ENCODE measurements around the gene TCL1B.

TCL1B gene

GRCh38 chr14:95651821-95652583 lies 34.2 kb upstream of the TCL1B start (continued):
- TF ChIP-seq ZNF24 (tag by site-specific recombination; IDR thresholded peaks at IDR 0.05) (no peak), ZNF133 (tag by site-specific recombination; IDR thresholded peaks at IDR 0.05) (no peak), ZNF670 (tag by site-specific recombination; IDR thresholded peaks at IDR 0.05; ENCODE audit: low read depth) (no peak), ZNF423 (tag by site-specific recombination; IDR thresholded peaks at IDR 0.05) (no peak), ZNF514 (tag by site-specific recombination; IDR thresholded peaks at IDR 0.05) (no peak), ZNF426 (tag by site-specific recombination; IDR thresholded peaks at IDR 0.05) (no peak), ZNF274 (IDR thresholded peaks at IDR 0.05; ENCODE audit: low read length) (no peak), ZNF274 (tag by site-specific recombination; IDR thresholded peaks at IDR 0.05; ENCODE audit: borderline replicate concordance) (no peak)

GRCh38 chr14:95652690-95653089 lies 33.5 kb upstream of the TCL1B start:
- TF ChIP-seq, protein P1, sequence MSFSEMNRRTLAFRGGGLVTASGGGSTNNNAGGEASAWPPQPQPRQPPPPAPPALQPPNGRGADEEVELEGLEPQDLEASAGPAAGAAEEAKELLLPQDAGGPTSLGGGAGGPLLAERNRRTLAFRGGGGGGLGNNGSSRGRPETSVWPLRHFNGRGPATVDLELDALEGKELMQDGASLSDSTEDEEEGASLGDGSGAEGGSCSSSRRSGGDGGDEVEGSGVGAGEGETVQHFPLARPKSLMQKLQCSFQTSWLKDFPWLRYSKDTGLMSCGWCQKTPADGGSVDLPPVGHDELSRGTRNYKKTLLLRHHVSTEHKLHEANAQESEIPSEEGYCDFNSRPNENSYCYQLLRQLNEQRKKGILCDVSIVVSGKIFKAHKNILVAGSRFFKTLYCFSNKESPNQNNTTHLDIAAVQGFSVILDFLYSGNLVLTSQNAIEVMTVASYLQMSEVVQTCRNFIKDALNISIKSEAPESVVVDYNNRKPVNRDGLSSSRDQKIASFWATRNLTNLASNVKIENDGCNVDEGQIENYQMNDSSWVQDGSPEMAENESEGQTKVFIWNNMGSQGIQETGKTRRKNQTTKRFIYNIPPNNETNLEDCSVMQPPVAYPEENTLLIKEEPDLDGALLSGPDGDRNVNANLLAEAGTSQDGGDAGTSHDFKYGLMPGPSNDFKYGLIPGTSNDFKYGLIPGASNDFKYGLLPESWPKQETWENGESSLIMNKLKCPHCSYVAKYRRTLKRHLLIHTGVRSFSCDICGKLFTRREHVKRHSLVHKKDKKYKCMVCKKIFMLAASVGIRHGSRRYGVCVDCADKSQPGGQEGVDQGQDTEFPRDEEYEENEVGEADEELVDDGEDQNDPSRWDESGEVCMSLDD (tag by site-specific recombination; IDR thresholded peaks at IDR 0.05): no peak
- TF ChIP-seq ZNF202 (tag by site-specific recombination; IDR thresholded peaks at IDR 0.05; ENCODE audit: borderline replicate concordance) (no peak), MEIS1 (CRISPR knock-in tag; IDR thresholded peaks at IDR 0.05; ENCODE audit: borderline replicate concordance) (no peak), ZNF239 (tag by site-specific recombination; IDR thresholded peaks at IDR 0.05) (no peak), ZNF132 (tag by site-specific recombination; IDR thresholded peaks at IDR 0.05; ENCODE audit: borderline replicate concordance) (no peak), YY2 (tag by site-specific recombination; IDR thresholded peaks at IDR 0.05) (no peak), ZFP69B (tag by site-specific recombination; IDR thresholded peaks at IDR 0.05) (no peak), ZNF560 (tag by site-specific recombination; IDR thresholded peaks at IDR 0.05; ENCODE audit: borderline replicate concordance) (no peak), ZNF350 (tag by site-specific recombination; IDR thresholded peaks at IDR 0.05) (no peak)
- TF ChIP-seq, protein P2, sequence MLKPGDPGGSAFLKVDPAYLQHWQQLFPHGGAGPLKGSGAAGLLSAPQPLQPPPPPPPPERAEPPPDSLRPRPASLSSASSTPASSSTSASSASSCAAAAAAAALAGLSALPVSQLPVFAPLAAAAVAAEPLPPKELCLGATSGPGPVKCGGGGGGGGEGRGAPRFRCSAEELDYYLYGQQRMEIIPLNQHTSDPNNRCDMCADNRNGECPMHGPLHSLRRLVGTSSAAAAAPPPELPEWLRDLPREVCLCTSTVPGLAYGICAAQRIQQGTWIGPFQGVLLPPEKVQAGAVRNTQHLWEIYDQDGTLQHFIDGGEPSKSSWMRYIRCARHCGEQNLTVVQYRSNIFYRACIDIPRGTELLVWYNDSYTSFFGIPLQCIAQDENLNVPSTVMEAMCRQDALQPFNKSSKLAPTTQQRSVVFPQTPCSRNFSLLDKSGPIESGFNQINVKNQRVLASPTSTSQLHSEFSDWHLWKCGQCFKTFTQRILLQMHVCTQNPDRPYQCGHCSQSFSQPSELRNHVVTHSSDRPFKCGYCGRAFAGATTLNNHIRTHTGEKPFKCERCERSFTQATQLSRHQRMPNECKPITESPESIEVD (tag by site-specific recombination; IDR thresholded peaks at IDR 0.05): no peak
- TF ChIP-seq, protein P3, sequence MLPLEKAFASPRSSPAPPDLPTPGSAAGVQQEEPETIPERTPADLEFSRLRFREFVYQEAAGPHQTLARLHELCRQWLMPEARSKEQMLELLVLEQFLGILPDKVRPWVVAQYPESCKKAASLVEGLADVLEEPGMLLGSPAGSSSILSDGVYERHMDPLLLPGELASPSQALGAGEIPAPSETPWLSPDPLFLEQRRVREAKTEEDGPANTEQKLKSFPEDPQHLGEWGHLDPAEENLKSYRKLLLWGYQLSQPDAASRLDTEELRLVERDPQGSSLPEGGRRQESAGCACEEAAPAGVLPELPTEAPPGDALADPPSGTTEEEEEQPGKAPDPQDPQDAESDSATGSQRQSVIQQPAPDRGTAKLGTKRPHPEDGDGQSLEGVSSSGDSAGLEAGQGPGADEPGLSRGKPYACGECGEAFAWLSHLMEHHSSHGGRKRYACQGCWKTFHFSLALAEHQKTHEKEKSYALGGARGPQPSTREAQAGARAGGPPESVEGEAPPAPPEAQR (tag by site-specific recombination; IDR thresholded peaks at IDR 0.05): no peak
- TF ChIP-seq, protein P4, sequence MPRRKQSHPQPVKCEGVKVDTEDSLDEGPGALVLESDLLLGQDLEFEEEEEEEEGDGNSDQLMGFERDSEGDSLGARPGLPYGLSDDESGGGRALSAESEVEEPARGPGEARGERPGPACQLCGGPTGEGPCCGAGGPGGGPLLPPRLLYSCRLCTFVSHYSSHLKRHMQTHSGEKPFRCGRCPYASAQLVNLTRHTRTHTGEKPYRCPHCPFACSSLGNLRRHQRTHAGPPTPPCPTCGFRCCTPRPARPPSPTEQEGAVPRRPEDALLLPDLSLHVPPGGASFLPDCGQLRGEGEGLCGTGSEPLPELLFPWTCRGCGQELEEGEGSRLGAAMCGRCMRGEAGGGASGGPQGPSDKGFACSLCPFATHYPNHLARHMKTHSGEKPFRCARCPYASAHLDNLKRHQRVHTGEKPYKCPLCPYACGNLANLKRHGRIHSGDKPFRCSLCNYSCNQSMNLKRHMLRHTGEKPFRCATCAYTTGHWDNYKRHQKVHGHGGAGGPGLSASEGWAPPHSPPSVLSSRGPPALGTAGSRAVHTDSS (tag by site-specific recombination; IDR thresholded peaks at IDR 0.05): no peak
- Histone ChIP-seq H3K4me1 (ENCODE audit: control insufficient read depth, insufficient read depth, low read length) (peaks cover 8% of the 10 kb centered on the region), H3K9me3 (ENCODE audit: control insufficient read depth, insufficient read depth, low read depth, low read length) (no peaks in the 10 kb centered on the region), H3K4me3 (ENCODE audit: low read depth, low read length) (no peak overlapping the region), H3K36me3 (ENCODE audit: control insufficient read depth in 2 of 2, insufficient read depth in 1 of 2, low read length in 2 of 2) (no peaks in the 10 kb centered on the region), H3K27ac (ENCODE audit: extremely low read depth, low read depth, low read length) (no peak overlapping the region)
- ChIA-PET POLR2A (no interaction called here), CTCF (interaction anchor here (0.7 kb wide), 1 partner anchor 75 kb away, joined by 3 read pairs; no protein-coding TSS in a partner anchor)
